GM18951 (cell line): ENCODE data around the gene NUDCD2.
"Not testable (repeated sequence)": the region's sequence is repeated elsewhere in the genome, so short reads cannot be mapped to it uniquely, and the experiment has no call there.

Experiments used
- POLR2A ChIP-seq: IDR thresholded peaks from 4 replicates; pipeline ENCODE4 v1.6.1; 2011; ENCODE audit warnings: mild to moderate bottlenecking; ENCODE audit not compliant: insufficient read length, insufficient read depth; ENCODE audit errors: extremely low read depth
- in situ Hi-C: fragments of 300-500 bp; cut with MboI; formaldehyde crosslinking; loops from one replicate; pipeline ENCODE4 v1.12.0; 2022; ENCODE audit warnings: low sequenced_read_pairs, mixed read lengths, inconsistent platforms; ENCODE audit not compliant: unreplicated experiment

Gene NUDCD2

DNA sequence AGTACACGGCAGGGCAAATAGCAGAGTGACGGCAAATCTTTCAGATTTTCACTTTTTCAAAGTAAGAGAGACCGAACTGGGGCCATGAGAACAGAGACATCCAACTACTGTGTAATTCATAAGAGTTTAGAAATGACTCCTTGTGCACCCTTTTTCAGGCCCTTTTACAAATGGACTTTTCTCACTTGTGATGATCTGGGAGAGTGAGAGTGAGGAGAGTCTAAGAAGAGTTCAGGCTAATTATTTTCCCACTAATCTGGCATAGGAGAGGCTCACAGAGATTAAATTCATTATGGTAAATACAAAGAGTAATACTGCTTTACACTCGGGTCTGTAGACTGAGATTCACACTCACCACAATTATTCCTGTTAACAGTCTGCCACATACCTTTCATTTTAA, 23.4 kb downstream of the NUDCD2 start:
- no peak for TF ChIP-seq POLR2A
- in situ Hi-C loops, result no loop called here

DNA sequence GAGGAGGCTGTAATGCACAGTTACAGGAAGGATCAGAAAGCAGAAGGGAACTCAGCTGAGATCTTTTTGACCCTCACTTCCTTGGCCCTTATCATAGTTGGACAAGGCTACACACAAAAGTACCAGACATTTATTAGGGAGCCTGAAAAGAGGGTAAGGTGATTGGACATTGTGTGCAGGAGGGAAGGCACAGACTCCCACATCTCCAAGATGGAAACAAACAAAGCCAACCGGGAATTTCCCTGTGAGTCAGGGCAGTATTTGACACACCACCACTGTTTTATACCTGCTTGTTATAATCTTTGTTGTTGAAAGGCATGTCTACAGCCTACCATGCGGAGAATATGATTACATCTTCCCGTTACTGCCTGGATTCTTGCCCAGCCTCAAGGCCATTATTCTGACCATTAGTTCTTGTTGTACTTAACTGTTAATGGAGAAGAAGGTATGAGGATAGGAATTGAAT, 25.5 kb downstream of the NUDCD2 start:
- in situ Hi-C loops, result no loop called here

DNA sequence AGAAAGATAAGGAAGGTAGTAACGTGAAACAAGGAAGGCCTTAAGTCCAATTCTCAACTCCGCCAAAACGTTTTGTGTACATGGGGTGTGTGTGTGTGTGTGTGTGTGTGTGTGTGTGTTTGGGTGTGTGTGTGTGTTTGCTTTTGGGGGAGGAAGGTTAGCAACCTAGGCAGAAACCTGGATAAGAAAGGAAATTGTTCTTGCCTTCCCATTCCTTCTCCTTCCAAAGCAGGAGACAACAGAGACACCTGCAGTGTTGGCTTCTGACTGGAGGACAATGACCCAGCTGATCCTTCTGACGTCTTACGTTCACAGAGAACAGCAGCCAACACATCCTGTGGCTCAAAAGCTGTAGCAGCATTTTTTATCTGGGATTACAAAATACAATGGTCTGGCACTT, 26.6 kb downstream of the NUDCD2 start:
- TF ChIP-seq POLR2A, result no peak
- in situ Hi-C loops, result no loop called here

More for the DNA sequence above, 25.5 kb downstream of the NUDCD2 start:
- TF ChIP-seq POLR2A, result no peak

DNA sequence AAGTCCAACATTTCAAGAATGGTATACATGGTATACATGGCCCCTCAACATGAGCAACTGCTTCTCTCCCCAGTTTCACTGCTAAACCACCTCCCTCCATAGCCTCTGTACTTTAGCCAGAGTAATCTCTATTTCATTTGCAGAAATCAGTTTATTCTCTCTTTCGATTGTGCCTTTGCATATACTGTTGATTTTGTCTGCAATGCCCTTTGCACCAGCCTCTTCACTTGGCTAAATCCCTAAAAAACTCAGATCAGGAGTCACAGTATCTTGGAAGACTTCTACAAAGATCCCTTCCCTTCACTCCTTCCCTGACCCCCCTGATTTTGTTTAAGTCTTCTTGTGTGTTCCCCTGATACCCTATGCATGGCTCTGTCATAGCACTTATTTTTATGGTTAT, 27.4 kb downstream of the NUDCD2 start:
- no peak for TF ChIP-seq POLR2A
- in situ Hi-C loops, result no loop called here

DNA sequence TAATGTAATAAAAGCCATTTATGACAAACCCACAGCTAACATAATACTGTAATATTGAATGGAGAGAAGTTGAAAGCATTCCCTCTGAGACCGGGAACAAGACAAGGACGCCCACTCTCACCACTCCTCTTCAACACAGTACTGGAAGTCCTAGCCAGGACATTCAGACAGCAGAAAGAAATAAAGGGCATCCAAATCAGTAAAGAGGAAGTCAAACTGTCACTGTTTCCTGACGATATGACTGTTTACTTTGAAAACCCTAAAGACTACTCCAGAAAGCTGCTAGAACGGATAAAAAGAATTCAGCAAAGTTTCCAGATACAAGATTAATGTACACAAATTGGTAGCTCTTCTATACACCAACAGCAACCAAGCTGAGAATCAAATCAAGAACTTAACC, 33.8 kb downstream of the NUDCD2 start:
- in situ Hi-C loops, result not testable (repeated sequence)

DNA sequence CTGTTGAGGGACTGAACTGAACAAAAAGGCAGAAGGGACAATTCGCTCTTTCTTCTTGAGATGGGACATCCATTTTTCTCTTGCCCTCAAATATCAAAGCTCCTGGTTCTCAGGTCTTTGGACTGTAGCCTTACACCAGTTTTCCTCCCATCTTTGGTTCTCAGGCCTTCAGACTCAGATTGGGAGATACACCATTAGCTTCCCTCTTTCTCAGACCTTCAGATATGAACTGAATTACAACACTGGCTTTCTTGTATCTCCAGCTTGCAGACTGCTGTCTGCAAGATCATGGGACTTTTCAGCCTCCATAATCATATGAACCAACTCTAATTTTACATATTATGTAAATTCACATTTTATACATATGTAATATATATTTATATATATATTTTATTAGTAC, 35.1 kb downstream of the NUDCD2 start:
- TF ChIP-seq POLR2A, result no peak
- in situ Hi-C loops, result no loop called here

DNA sequence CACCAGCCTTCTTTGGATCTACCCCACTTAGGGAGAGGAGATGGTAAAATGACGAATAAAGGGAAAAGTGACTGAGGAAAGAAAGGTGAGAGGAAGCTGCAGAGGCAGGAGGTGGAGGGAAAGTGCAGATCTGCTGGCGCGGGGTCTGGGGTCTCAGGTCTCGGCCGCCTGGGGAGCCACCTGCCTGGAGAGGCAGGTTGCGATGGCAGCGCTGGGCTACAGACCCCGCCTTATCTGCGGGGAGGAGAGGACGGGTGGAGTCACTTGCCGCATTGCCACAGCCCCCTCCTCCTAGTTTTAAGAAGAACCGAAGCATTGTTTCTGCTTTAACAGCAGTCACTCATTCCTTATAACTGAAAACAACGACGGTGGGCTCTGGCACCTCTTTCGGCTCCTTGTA, 44.2 kb downstream of the NUDCD2 start:
- in situ Hi-C loops, result not testable (repeated sequence)

DNA sequence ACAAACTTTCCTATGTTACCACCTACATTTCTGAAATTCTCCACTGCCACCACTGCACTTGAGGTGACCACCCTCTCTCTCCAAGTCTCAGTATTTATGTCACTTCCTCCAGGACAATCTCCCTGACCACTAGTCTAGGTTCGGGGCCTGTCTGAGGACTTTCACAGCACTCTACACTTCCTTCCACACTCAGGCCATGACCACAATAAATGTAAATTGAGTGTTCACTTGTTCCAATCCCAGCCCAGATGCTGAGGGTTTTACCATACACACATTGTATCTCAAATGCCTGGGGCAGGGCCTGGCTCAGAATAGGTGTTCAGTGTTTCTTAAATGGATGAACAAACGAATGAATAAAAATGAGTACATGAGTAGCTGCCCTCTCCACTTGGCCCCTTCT, 49.4 kb downstream of the NUDCD2 start:
- in situ Hi-C loops, result no loop called here
- TF ChIP-seq POLR2A, result no peak

DNA sequence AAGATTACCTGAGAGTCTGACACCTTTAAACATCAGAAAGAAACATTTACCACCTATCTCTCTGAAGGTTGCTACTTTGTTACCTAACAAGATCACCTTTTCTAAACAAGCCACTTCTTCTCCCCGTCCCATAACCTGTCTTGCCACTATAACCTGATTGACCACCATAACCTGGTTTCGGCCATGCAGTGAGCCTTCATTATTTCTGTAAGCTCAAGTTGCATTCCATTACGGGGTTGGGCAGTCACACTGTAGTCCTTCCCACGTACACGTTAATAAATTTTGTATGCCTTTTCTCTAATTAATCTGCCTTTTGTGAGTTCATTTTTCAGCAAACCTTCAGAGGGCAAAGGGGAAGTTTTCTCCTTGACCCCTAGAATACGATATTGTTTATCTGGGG, 50.5 kb downstream of the NUDCD2 start:
- TF ChIP-seq POLR2A, result no peak

DNA sequence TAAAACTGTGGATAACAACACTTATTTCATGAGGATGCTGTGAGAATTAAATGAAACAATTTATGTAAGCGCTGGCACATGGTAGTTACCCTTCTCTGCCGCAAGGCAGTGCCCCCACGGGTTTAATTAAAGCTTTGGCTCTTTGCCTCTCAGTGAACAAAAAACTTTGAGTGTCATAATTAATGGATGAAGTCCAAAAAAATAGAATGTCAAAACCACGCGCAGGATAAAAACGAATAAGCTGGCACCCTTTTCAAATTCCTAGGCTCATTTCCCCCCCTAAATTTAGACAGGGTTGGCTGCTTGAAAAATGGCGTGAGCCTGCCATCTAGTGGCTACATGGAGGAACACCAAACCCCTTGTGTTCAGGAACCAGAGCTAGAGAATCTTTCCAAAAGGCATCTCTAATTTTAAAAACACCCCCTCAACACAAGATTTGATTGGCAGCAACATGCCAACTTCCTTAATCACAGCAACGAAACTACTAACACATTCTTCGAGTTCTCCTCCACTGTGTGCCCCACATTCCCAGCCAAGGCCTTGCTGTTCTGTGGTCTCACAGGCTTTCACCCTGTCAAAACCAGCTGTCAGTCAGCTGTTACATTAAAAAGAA, 51.5 kb downstream of the NUDCD2 start:
- in situ Hi-C loops, result no loop called here
- TF ChIP-seq POLR2A, result no peak

More for the DNA sequence above, 50.5 kb downstream of the NUDCD2 start:
- in situ Hi-C loops, result no loop called here

DNA sequence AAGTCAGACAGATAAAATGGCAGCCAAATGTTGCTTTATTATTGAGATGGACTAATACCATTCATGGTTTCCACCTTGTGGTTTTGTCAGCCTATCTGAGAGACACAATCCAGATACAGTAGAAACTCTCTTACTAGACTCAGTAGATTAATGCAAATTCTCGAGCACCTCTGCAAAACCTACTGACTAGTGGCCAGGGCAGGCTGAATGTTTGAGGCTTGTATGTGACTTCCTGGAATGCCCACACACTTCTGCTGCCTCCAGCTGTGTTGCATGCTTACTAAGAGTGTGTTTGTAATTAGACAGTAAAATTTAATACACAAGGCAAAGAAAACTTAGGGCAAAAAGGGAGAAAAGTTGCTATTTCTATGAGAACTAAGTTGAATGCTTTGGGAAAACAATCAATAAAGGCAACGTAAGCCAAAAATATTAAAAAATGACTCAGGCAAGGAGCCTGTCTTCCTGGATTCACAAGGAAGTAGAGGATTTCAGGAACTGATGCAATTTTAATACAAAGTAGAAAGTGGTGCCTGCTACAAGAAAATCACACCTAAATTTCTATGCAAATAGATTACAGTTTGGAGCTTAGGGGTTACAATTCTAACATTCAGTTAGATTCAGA, 52.8 kb downstream of the NUDCD2 start:
- no peak for TF ChIP-seq POLR2A
- in situ Hi-C loops, result no loop called here

DNA sequence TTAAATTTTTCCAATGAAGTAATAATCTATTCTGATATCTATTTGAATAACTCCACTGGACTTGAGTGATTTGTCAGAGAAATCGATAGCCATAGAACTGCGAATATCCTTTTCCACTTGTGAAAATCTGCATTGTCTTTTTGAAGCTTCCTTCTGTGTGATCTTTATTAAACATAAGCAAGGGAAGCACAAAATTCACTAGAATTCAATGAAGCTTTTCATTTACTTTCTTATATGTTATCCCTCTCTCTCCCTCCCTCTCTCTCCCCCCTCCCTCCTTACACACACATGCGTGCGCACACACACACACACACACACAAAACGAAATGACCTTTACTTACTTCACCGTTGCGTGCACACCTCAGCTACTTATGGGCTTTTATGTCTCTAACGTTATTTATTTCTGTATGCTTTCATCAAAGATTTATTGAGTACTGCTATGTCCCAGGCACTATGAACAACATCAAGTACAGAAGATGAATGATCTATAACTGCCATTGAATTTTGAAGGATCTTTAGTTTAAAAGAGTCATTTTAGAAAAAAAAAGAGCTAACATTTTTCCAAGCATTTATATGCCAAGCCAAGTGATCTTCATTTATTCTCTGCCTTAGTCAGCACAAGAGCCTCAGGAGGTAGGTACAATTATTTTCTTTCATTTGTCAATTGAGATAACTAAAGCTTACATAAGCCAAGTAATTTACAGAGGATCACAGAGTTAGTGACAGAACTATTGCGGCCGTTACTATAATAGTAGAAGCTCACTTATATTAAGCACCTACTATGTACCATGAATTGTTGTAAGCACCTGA, 55.3 kb downstream of the NUDCD2 start:
- no peak for TF ChIP-seq POLR2A
- in situ Hi-C loops, result no loop called here

DNA sequence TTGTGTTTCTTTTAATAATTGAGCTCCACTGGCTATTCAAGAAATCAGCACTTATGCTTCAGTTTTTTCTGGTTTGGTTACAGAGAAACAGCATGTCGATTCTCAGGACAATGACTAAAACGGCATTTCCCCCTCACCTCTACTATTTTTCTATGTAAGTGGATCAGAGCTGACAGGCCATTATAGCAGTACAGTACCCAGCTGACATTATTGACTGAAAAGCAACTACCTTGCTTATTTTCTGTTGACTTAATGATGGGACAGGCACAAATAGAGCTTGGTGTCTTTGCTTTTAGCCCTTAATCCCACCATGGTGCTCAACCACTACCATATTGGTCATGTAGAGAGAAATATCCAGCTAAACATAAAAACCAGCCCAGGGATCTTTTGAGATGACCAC, 57.9 kb downstream of the NUDCD2 start:
- TF ChIP-seq POLR2A, result no peak
- in situ Hi-C loops, result no loop called here

DNA sequence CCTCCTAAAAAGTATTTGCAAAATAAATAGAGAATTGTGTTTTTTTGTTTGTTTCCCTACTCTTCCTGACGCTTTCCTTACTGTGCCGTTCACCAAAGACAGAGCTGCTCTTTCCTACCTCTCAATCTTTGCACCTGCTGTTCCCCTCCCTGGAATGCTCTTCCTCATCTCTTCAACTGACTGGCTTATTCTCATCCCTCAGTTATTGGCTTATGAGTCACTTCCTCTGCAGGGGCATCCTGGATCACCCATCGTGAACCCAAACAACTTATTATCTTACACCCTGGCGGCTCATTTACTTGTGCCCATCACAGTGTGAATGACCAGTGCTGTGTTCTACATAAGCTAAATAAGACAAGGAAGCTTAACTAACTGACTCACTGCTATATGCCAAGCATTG, 58.6 kb downstream of the NUDCD2 start:
- no peak for TF ChIP-seq POLR2A
- in situ Hi-C loops, result no loop called here
